ENCODE results near the gene SBF1.

- TF ChIP-seq ZNF274 (IDR thresholded peaks at IDR 0.05; ENCODE audit: low read depth, low read length) = no peak
- TF ChIP-seq YY1 (IDR thresholded peaks at IDR 0.05; ENCODE audit: insufficient read depth, insufficient read length) = no peak
- TF ChIP-seq SUZ12 (IDR thresholded peaks at IDR 0.05; ENCODE audit: extremely low read depth, insufficient read depth, insufficient read length) = no peak
Observed at GRCh38 chr22:50439314-50439870, 35.4 kb downstream of the SBF1 start.
